ENCODE results near the gene ETFA.

DNA sequence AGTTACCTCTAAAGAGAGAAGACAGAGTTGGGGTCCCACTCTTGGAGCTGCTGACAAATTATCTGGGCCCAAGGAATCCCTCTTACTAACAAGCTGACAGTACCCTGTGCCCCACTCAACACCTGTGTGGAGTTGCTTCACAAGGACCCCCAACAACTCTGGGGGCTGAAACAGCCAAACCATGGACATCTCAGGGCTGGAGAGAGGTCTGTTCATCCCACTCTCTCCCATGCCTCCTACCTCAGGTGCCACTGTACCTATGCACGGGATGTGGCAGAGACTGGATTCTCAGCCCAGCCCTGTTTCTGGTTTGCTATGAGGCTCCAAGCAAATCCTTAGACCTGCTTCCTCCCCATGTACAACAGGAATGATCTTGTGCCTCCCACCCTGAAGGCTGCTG lies 101.7 kb downstream of the ETFA start:
- no peak for TF ChIP-seq CTCF (IDR thresholded peaks at IDR 0.05)
- TF ChIP-seq ZFP36 (IDR thresholded peaks at IDR 0.05; ENCODE audit: borderline replicate concordance, partially characterized antibody): no peak
- TF ChIP-seq FOSL2 (IDR thresholded peaks at IDR 0.05): no peak
- TF ChIP-seq FOSL2 (CRISPR knock-in tag; IDR thresholded peaks at IDR 0.05): no peak
- TF ChIP-seq, protein P1, sequence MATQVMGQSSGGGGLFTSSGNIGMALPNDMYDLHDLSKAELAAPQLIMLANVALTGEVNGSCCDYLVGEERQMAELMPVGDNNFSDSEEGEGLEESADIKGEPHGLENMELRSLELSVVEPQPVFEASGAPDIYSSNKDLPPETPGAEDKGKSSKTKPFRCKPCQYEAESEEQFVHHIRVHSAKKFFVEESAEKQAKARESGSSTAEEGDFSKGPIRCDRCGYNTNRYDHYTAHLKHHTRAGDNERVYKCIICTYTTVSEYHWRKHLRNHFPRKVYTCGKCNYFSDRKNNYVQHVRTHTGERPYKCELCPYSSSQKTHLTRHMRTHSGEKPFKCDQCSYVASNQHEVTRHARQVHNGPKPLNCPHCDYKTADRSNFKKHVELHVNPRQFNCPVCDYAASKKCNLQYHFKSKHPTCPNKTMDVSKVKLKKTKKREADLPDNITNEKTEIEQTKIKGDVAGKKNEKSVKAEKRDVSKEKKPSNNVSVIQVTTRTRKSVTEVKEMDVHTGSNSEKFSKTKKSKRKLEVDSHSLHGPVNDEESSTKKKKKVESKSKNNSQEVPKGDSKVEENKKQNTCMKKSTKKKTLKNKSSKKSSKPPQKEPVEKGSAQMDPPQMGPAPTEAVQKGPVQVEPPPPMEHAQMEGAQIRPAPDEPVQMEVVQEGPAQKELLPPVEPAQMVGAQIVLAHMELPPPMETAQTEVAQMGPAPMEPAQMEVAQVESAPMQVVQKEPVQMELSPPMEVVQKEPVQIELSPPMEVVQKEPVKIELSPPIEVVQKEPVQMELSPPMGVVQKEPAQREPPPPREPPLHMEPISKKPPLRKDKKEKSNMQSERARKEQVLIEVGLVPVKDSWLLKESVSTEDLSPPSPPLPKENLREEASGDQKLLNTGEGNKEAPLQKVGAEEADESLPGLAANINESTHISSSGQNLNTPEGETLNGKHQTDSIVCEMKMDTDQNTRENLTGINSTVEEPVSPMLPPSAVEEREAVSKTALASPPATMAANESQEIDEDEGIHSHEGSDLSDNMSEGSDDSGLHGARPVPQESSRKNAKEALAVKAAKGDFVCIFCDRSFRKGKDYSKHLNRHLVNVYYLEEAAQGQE (IDR thresholded peaks at IDR 0.05): no peak
- TF ChIP-seq CEBPB (IDR thresholded peaks at IDR 0.05): no peak
- TF ChIP-seq POLR2A (IDR thresholded peaks at IDR 0.05; ENCODE audit: low read length): no peak
- no peak for TF ChIP-seq ESRRA (IDR thresholded peaks at IDR 0.05; ENCODE audit: borderline replicate concordance, low read length)
- TF ChIP-seq RFX5 (IDR thresholded peaks at IDR 0.05): no peak
- TF ChIP-seq JUN (IDR thresholded peaks at IDR 0.05): no peak
- no peak for TF ChIP-seq MAZ (IDR thresholded peaks at IDR 0.05; ENCODE audit: borderline replicate concordance, low read depth, low read length)
- no peak for TF ChIP-seq NFE2L2 (conservative IDR thresholded peaks at IDR 0.05; ENCODE audit: low read length)

All from A549 (cell line).